Measurements from ENCODE around the gene AGAP3.

AGAP3 gene

GRCh38 chr7:151048911-151049463 lies 37.3 kb upstream of the AGAP3 start:
- Histone ChIP-seq H3K4me3 (ENCODE audit: low read length) (no peak overlapping the region), H3K27me3 (ENCODE audit: insufficient read depth, low read length) (no peaks in the 10 kb centered on the region), H3K4me1 (ENCODE audit: insufficient read depth, low read length) (no peaks in the 10 kb centered on the region), H3K36me3 (ENCODE audit: insufficient read depth, low read length) (peaks cover 2% of the 10 kb centered on the region), H3K9me3 (ENCODE audit: low read length) (no peaks in the 10 kb centered on the region), H2AFZ (ENCODE audit: low read depth, low read length) (no peak overlapping the region)

GRCh38 chr7:151051108-151051507 lies 35.2 kb upstream of the AGAP3 start:
- Histone ChIP-seq H3K27me3 (ENCODE audit: insufficient read depth, low read length) (no peaks in the 10 kb centered on the region), H3K36me3 (ENCODE audit: insufficient read depth, low read length) (peaks cover 2% of the 10 kb centered on the region), H3K9me3 (ENCODE audit: low read length) (no peaks in the 10 kb centered on the region), H3K4me3 (ENCODE audit: low read length) (no peak overlapping the region), H2AFZ (ENCODE audit: low read depth, low read length) (no peak overlapping the region), H3K4me1 (ENCODE audit: insufficient read depth, low read length) (no peaks in the 10 kb centered on the region)

GRCh38 chr7:151053096-151053495 lies 33.2 kb upstream of the AGAP3 start:
- no peak overlapping the region for H3K4me3 ChIP-seq (ENCODE audit: low read length)
- H3K36me3 ChIP-seq (ENCODE audit: insufficient read depth, low read length), result peaks cover 2% of the 10 kb centered on the region
- peaks cover 6% of the 10 kb centered on the region for H3K4me1 ChIP-seq (ENCODE audit: insufficient read depth, low read length)
- H2AFZ ChIP-seq (ENCODE audit: low read depth, low read length), result no peak overlapping the region
- H3K27me3 ChIP-seq (ENCODE audit: insufficient read depth, low read length), result no peaks in the 10 kb centered on the region
- H3K9me3 ChIP-seq (ENCODE audit: low read length), result no peaks in the 10 kb centered on the region

- Histone ChIP-seq H3K36me3 (ENCODE audit: insufficient read depth, low read length) (peaks cover 2% of the 10 kb centered on the region), H3K4me3 (ENCODE audit: low read length) (no peak overlapping the region), H3K27me3 (ENCODE audit: insufficient read depth, low read length) (no peaks in the 10 kb centered on the region), H3K9me3 (ENCODE audit: low read length) (no peaks in the 10 kb centered on the region), H2AFZ (ENCODE audit: low read depth, low read length) (no peak overlapping the region), H3K4me1 (ENCODE audit: insufficient read depth, low read length) (peaks cover 11% of the 10 kb centered on the region)
Measured at GRCh38 chr7:151053751-151054150, 32.5 kb upstream of the AGAP3 start.

GRCh38 chr7:151056283-151056665 lies 30.0 kb upstream of the AGAP3 start:
- Histone ChIP-seq H3K9me3 (ENCODE audit: low read length) (no peaks in the 10 kb centered on the region), H3K36me3 (ENCODE audit: insufficient read depth, low read length) (peaks cover 2% of the 10 kb centered on the region), H3K4me3 (ENCODE audit: low read length) (no peak overlapping the region), H3K4me1 (ENCODE audit: insufficient read depth, low read length) (peaks cover 26% of the 10 kb centered on the region), H3K27me3 (ENCODE audit: insufficient read depth, low read length) (no peaks in the 10 kb centered on the region), H2AFZ (ENCODE audit: low read depth, low read length) (no peak overlapping the region)

GRCh38 chr7:151056666-151057505 lies 29.4 kb upstream of the AGAP3 start:
- peak overlapping the region; percentile 79 for H3K4me3 ChIP-seq (ENCODE audit: low read length)
- peaks cover 2% of the 10 kb centered on the region for H3K36me3 ChIP-seq (ENCODE audit: insufficient read depth, low read length)
- H3K27me3 ChIP-seq (ENCODE audit: insufficient read depth, low read length), result no peaks in the 10 kb centered on the region
- H3K9me3 ChIP-seq (ENCODE audit: low read length), result no peaks in the 10 kb centered on the region
- H2AFZ ChIP-seq (ENCODE audit: low read depth, low read length), result no peak overlapping the region
- peaks cover 29% of the 10 kb centered on the region for H3K4me1 ChIP-seq (ENCODE audit: insufficient read depth, low read length)

GRCh38 chr7:151057506-151057988 lies 28.7 kb upstream of the AGAP3 start, which contains the start of gene CDK5:
CDK5 (minus strand) TSS chr7:151057897; CDS start chr7:151057848, 49 bp downstream.
- Histone ChIP-seq H3K27me3 (ENCODE audit: insufficient read depth, low read length) (no peaks in the 10 kb centered on the region), H3K4me1 (ENCODE audit: insufficient read depth, low read length) (peaks cover 29% of the 10 kb centered on the region), H3K4me3 (ENCODE audit: low read length) (peak within 1 kb of the TSS; percentile 79), H3K36me3 (ENCODE audit: insufficient read depth, low read length) (peaks cover 2% of the 10 kb centered on the region), H3K9me3 (ENCODE audit: low read length) (no peaks in the 10 kb centered on the region), H2AFZ (ENCODE audit: low read depth, low read length) (peak within 1 kb of the TSS; percentile 11)

- Histone ChIP-seq H3K9me3 (ENCODE audit: low read length) (no peaks in the 10 kb centered on the region), H2AFZ (ENCODE audit: low read depth, low read length) (peak overlapping the region; percentile 11), H3K36me3 (ENCODE audit: insufficient read depth, low read length) (peaks cover 2% of the 10 kb centered on the region), H3K4me3 (ENCODE audit: low read length) (peak overlapping the region; percentile 79), H3K4me1 (ENCODE audit: insufficient read depth, low read length) (peaks cover 29% of the 10 kb centered on the region), H3K27me3 (ENCODE audit: insufficient read depth, low read length) (no peaks in the 10 kb centered on the region)
Measured at GRCh38 chr7:151057989-151058780, 28.1 kb upstream of the AGAP3 start.

GRCh38 chr7:151058781-151059366 lies 27.4 kb upstream of the AGAP3 start:
- Histone ChIP-seq H3K36me3 (ENCODE audit: insufficient read depth, low read length) (no peaks in the 10 kb centered on the region), H3K27me3 (ENCODE audit: insufficient read depth, low read length) (no peaks in the 10 kb centered on the region), H3K4me3 (ENCODE audit: low read length) (peak overlapping the region; percentile 79), H3K9me3 (ENCODE audit: low read length) (no peaks in the 10 kb centered on the region), H2AFZ (ENCODE audit: low read depth, low read length) (peak overlapping the region; percentile 35), H3K4me1 (ENCODE audit: insufficient read depth, low read length) (peaks cover 29% of the 10 kb centered on the region)

GRCh38 chr7:151059367-151060112 lies 26.7 kb upstream of the AGAP3 start, which contains the start of gene SLC4A2:
SLC4A2 (plus strand) TSS chr7:151059589; CDS start chr7:151061988, 2,399 bp downstream.
- Histone ChIP-seq H3K9me3 (ENCODE audit: low read length) (no peaks in the 10 kb centered on the region), H3K4me1 (ENCODE audit: insufficient read depth, low read length) (peaks cover 29% of the 10 kb centered on the region), H3K36me3 (ENCODE audit: insufficient read depth, low read length) (peaks cover 3% of the 10 kb centered on the region), H3K27me3 (ENCODE audit: insufficient read depth, low read length) (no peaks in the 10 kb centered on the region), H3K4me3 (ENCODE audit: low read length) (peak within 1 kb of the TSS; percentile 79), H2AFZ (ENCODE audit: low read depth, low read length) (peak within 1 kb of the TSS; percentile 35)

GRCh38 chr7:151060113-151060415 lies 26.2 kb upstream of the AGAP3 start:
- H3K4me1 ChIP-seq (ENCODE audit: insufficient read depth, low read length), result peaks cover 29% of the 10 kb centered on the region
- peak overlapping the region; percentile 79 for H3K4me3 ChIP-seq (ENCODE audit: low read length)
- peak overlapping the region; percentile 35 for H2AFZ ChIP-seq (ENCODE audit: low read depth, low read length)
- peaks cover 8% of the 10 kb centered on the region for H3K36me3 ChIP-seq (ENCODE audit: insufficient read depth, low read length)
- no peaks in the 10 kb centered on the region for H3K9me3 ChIP-seq (ENCODE audit: low read length)
- no peaks in the 10 kb centered on the region for H3K27me3 ChIP-seq (ENCODE audit: insufficient read depth, low read length)

Data from neuron (in vitro differentiated cells).